IMR-90 (cell line): ENCODE data around the gene DAPK1. TPM values are rescaled to one million over a fixed set of nuclear protein-coding genes. Genes with fewer than 3 reads are reported as not detected.

Source experiments
- ATAC-seq: fragments of 200-7000 bp; cut with Tn5 transposase; 2 replicates; pipeline ENCODE4 v1.9.1; 2020; ENCODE audit warnings: low read depth, mild to moderate bottlenecking, moderate library complexity
- BruUV-seq: library from RNA; stranded (reverse); fragments of 400-500 nt; replicated peaks from 2 replicates; lab custom pipeline; 2021; lab: Mats Ljungman, UMichigan
- CTCF ChIA-PET: fragments of 300-600 bp; formaldehyde crosslinking; extraction: SDS; loops from one replicate; lab custom pipeline; 2021; ENCODE audit warnings: antibody characterized with exemption; lab: Yijun Ruan, JAX
- POLR2A ChIA-PET: fragments of 300-600 bp; sonication (Branson Sonifier 250); formaldehyde crosslinking; loops from one replicate; lab custom pipeline; 2022; ENCODE audit warnings: antibody characterized with exemption; ENCODE audit not compliant: unreplicated experiment; lab: Charles Lee
- DNase-seq: peaks from one replicate; pipeline ENCODE4 v3.0.0; 2013
- H2AFZ ChIP-seq: replicated peaks from 2 replicates; pipeline ENCODE3; 2013; ENCODE audit warnings: low read length, mild to moderate bottlenecking; ENCODE audit not compliant: poor library complexity
- H2AK5ac ChIP-seq: 2 replicates; pipeline ENCODE4 v1.6.1; 2013; ENCODE audit warnings: low read depth, low read length, inconsistent platforms
- H2AK9ac ChIP-seq: replicated peaks from 2 replicates; pipeline ENCODE3; 2013; ENCODE audit warnings: mild to moderate bottlenecking, low read depth, low read length, moderate library complexity; ENCODE audit not compliant: poor library complexity
- H2BK120ac ChIP-seq: 2 replicates; pipeline ENCODE4 v1.6.1; 2013; ENCODE audit warnings: low read depth, low read length, inconsistent platforms
- H2BK15ac ChIP-seq: 3 replicates; pipeline ENCODE4 v1.6.1; 2013; ENCODE audit warnings: low read depth, low read length, inconsistent platforms
- H2BK20ac ChIP-seq: 2 replicates; pipeline ENCODE4 v1.6.1; 2013; ENCODE audit warnings: low read depth, mild to moderate bottlenecking, inconsistent platforms, low read length, moderate library complexity
- H2BK5ac ChIP-seq: 2 replicates; pipeline ENCODE4 v1.6.1; 2013; ENCODE audit warnings: mild to moderate bottlenecking, low read depth, low read length, inconsistent platforms; ENCODE audit not compliant: poor library complexity, severe bottlenecking
- H3K14ac ChIP-seq: replicated peaks from 2 replicates; pipeline ENCODE4 v1.6.1; 2013; ENCODE audit warnings: low read depth, low read length, inconsistent platforms
- H3K18ac ChIP-seq: 2 replicates; pipeline ENCODE4 v1.6.1; 2013; ENCODE audit warnings: low read depth, low read length, control low read depth
- H3K23ac ChIP-seq: 2 replicates; pipeline ENCODE4 v1.6.1; 2013; ENCODE audit warnings: low read depth, low read length, inconsistent platforms
- H3K27ac ChIP-seq: 2 replicates; pipeline ENCODE4 v1.5.1; 2013; ENCODE audit warnings: mild to moderate bottlenecking, control low read depth, low read length; ENCODE audit not compliant: insufficient read depth
- H3K27me3 ChIP-seq: 2 replicates; pipeline ENCODE4 v1.6.1; 2013; ENCODE audit warnings: low read length; ENCODE audit not compliant: control insufficient read depth, insufficient read depth
- H3K36me3 ChIP-seq: 2 replicates; pipeline ENCODE4 v1.6.1; 2013; ENCODE audit warnings: low read length, mixed read lengths; ENCODE audit not compliant: control insufficient read depth, insufficient read depth
- H3K4ac ChIP-seq: 2 replicates; pipeline ENCODE4 v1.6.1; 2013; ENCODE audit warnings: low read depth, low read length, inconsistent platforms
- H3K4me1 ChIP-seq: 2 replicates; pipeline ENCODE4 v1.6.1; 2013; ENCODE audit warnings: low read length, mixed read lengths; ENCODE audit not compliant: control insufficient read depth, insufficient read depth
- H3K4me2 ChIP-seq: 2 replicates; pipeline ENCODE4 v1.6.1; 2013; ENCODE audit warnings: low read depth, mild to moderate bottlenecking, control low read depth, low read length, moderate library complexity
- H3K4me3 ChIP-seq: 2 replicates; pipeline ENCODE4 v1.5.1; 2013; ENCODE audit warnings: low read depth, mild to moderate bottlenecking, control low read depth, low read length, moderate library complexity; ENCODE audit not compliant: insufficient read depth
- H3K56ac ChIP-seq: 2 replicates; pipeline ENCODE4 v1.6.1; 2013; ENCODE audit warnings: low read length, inconsistent platforms; ENCODE audit not compliant: insufficient read depth; ENCODE audit errors: extremely low read depth
- H3K79me1 ChIP-seq, 2 experiments: 2 replicates each; pipeline ENCODE4 v1.6.1; 2013; ENCODE audit warnings: low read length in 2 of 2, inconsistent platforms in 1 of 2, low read depth in 1 of 2
- H3K9ac ChIP-seq: 2 replicates; pipeline ENCODE4 v1.6.1; 2013; ENCODE audit warnings: low read depth, low read length, control low read depth
- H3K9me1 ChIP-seq: 2 replicates; pipeline ENCODE4 v1.6.1; 2013; ENCODE audit warnings: low read length, inconsistent platforms; ENCODE audit not compliant: insufficient read depth
- H3K9me3 ChIP-seq: 2 replicates; pipeline ENCODE4 v1.6.1; 2013; ENCODE audit warnings: low read length; ENCODE audit not compliant: control insufficient read depth, insufficient read depth
- H4K20me1 ChIP-seq: 2 replicates; pipeline ENCODE4 v1.6.1; 2013; ENCODE audit warnings: low read length, inconsistent platforms; ENCODE audit not compliant: insufficient read depth
- H4K5ac ChIP-seq: 2 replicates; pipeline ENCODE4 v1.6.1; 2013; ENCODE audit warnings: mild to moderate bottlenecking, low read depth, low read length, control low read depth
- H4K8ac ChIP-seq, 2 experiments: 2 replicates each; pipeline ENCODE4 v1.6.1; 2013; ENCODE audit warnings: low read depth in 2 of 2, low read length in 2 of 2, control low read depth in 1 of 2, inconsistent platforms in 1 of 2
- H4K91ac ChIP-seq: 2 replicates; pipeline ENCODE4 v1.6.1; 2013; ENCODE audit warnings: low read depth, low read length, inconsistent platforms; ENCODE audit not compliant: insufficient read depth
- CHD1 ChIP-seq: IDR thresholded peaks from 2 replicates; pipeline ENCODE4 v1.6.1; 2012; ENCODE audit warnings: low read depth, low read length, improper control_type of control experiment
- FOS ChIP-seq: fragments of 150-350 bp; IDR thresholded peaks from 2 replicates; pipeline ENCODE4 v1.6.1; 2016; ENCODE audit warnings: low read depth, low read length
- MAFK ChIP-seq: IDR thresholded peaks from 2 replicates; pipeline ENCODE4 v1.6.1; 2012; ENCODE audit warnings: low read depth, low read length, improper control_type of control experiment
- MXI1 ChIP-seq: IDR thresholded peaks from 2 replicates; pipeline ENCODE4 v1.6.1; 2012; ENCODE audit warnings: low read depth, mild to moderate bottlenecking, low read length, moderate library complexity, borderline replicate concordance
- RAD21 ChIP-seq: IDR thresholded peaks from 2 replicates; pipeline ENCODE4 v1.6.1; 2012; ENCODE audit warnings: low read length, improper control_type of control experiment
- RCOR1 ChIP-seq: IDR thresholded peaks from 2 replicates; pipeline ENCODE4 v1.6.1; 2012; ENCODE audit warnings: mild to moderate bottlenecking, low read length, improper control_type of control experiment; ENCODE audit not compliant: insufficient replicate concordance
- RFX5 ChIP-seq: IDR thresholded peaks from 2 replicates; pipeline ENCODE4 v1.8.0; 2012; ENCODE audit warnings: low read depth, mild to moderate bottlenecking, low read length, moderate library complexity
- USF2 ChIP-seq: fragments of 150-350 bp; IDR thresholded peaks from 2 replicates; pipeline ENCODE4 v1.6.1; 2017; ENCODE audit warnings: mild to moderate bottlenecking, antibody characterized with exemption, low read length, low read depth
- WGBS, 2 experiments: methylation state at CpG; one replicate each; pipeline versions ENCODE4 v1.1.5 to v1.1.7; 2013; ENCODE audit warnings: missing lambda C conversion rate in 2 of 2; ENCODE audit not compliant: insufficient read length in 1 of 2; ENCODE audit errors: extremely low coverage in 2 of 2; 5-methylcytosine and 5-hydroxymethylcytosine counted together
- dilution Hi-C: fragments of 300-500 bp; cut with HindIII; formaldehyde crosslinking; loops from one replicate; pipeline ENCODE4 v1.14.3; 2018; ENCODE audit warnings: low sequenced_read_pairs; ENCODE audit not compliant: unreplicated experiment
- in situ Hi-C: fragments of 300-500 bp; cut with MboI; formaldehyde crosslinking; loops from 3 replicates; pipeline ENCODE4 v1.14.3; 2019; ENCODE audit warnings: low sequenced_read_pairs, inconsistent platforms, mixed read lengths
- intact Hi-C: fragments of 100-400 bp; cut with micrococcal nuclease; formaldehyde crosslinking; loops from 2 replicates; pipeline ENCODE4 v1.10.0; 2022
- polyA plus RNA-seq, 3 experiments: library from polyadenylated mRNA; depleted of rRNA; stranded (reverse); fragments of >200 nt; gene quantifications; 2 replicates each; pipeline ENCODE4 v1.2.3, GENCODE V29; 2012; ENCODE audit warnings: low replicate concordance in 1 of 3
- total RNA-seq: library from RNA; depleted of rRNA; stranded (reverse); fragments of >200 nt; gene quantifications from 2 replicates; pipeline ENCODE4 v1.2.3, GENCODE V29; 2012
- TF ChIP-seq, protein P1 (sequence below): fragments of 150-350 bp; IDR thresholded peaks from 2 replicates; pipeline ENCODE4 v1.6.1; 2016; ENCODE audit warnings: low read depth, mild to moderate bottlenecking, low read length, moderate library complexity, borderline replicate concordance

DAPK1 gene
- total and polyA plus RNA-seq, 2 of the 4 experiments (the other 2 are of a cell fraction): under 0.01 to 0.03 TPM

- Histone ChIP-seq H3K27me3 (no peaks in the 10 kb centered on the region; the same call in 1 of the 2 replicates), H2BK15ac (no peak overlapping the region), H3K9me1 (no peaks in the 10 kb centered on the region), H3K27ac (no peak overlapping the region), H3K4ac (no peak overlapping the region), H2AK9ac (no peak overlapping the region), H3K79me1 (no peaks in the 10 kb centered on the region), H3K14ac (no peak overlapping the region), H3K23ac (no peak overlapping the region), H3K9me3 (no peaks in the 10 kb centered on the region), H3K4me1 (peaks cover 4% of the 10 kb centered on the region), H4K5ac (no peak overlapping the region), H3K4me3 (no peak overlapping the region), H4K20me1 (no peaks in the 10 kb centered on the region), H3K18ac (no peak overlapping the region), H2BK20ac (no peak overlapping the region), H4K91ac (no peak overlapping the region), H3K56ac (no peak overlapping the region), H3K4me2 (no peak overlapping the region), H4K8ac (no peak overlapping the region), H3K36me3 (no peaks in the 10 kb centered on the region), H2AK5ac (no peak overlapping the region), H2BK120ac (no peak overlapping the region), H2AFZ (no peak overlapping the region), H2BK5ac (no peak overlapping the region), H3K9ac (no peak overlapping the region)
- POLR2A ChIA-PET: no interaction called here
- no TSS peak for BruUV-seq
- dilution Hi-C loops (no loop called here), intact Hi-C loops (no loop called here), in situ Hi-C loops (loop anchor here (25.0 kb wide), 2 partner anchors 355 to 1330 kb away; no protein-coding TSS in a partner anchor)
- WGBS, 2 experiments: no CpG with 5 or more reads among the region's 4 CpGs
- TF ChIP-seq FOS (no peak), RCOR1 (no peak), RAD21 (no peak), RFX5 (no peak), MXI1 (no peak), MAFK (no peak), USF2 (no peak), CHD1 (no peak)
- TF ChIP-seq, protein P1, sequence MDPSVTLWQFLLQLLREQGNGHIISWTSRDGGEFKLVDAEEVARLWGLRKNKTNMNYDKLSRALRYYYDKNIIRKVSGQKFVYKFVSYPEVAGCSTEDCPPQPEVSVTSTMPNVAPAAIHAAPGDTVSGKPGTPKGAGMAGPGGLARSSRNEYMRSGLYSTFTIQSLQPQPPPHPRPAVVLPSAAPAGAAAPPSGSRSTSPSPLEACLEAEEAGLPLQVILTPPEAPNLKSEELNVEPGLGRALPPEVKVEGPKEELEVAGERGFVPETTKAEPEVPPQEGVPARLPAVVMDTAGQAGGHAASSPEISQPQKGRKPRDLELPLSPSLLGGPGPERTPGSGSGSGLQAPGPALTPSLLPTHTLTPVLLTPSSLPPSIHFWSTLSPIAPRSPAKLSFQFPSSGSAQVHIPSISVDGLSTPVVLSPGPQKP: no peak
- CTCF ChIA-PET: no interaction called here
- DNase-seq (no peak), ATAC-seq (no peak)
Observed at GRCh38 chr9:87682618-87683017, 185.0 kb downstream of the DAPK1 start.
